IMR-90 (cell line): ENCODE data around the gene PCYT1A. TPM values are rescaled to one million over a fixed set of nuclear protein-coding genes. Genes with fewer than 3 reads are reported as not detected.
A peak's percentile ranks its signal among the peaks of the same experiment; 100 is the strongest.

Source experiments
- ATAC-seq: fragments of 200-7000 bp; cut with Tn5 transposase; 2 replicates; pipeline ENCODE4 v1.9.1; 2020; ENCODE audit warnings: low read depth, mild to moderate bottlenecking, moderate library complexity
- BruUV-seq: library from RNA; stranded (reverse); fragments of 400-500 nt; replicated peaks from 2 replicates; lab custom pipeline; 2021; lab: Mats Ljungman, UMichigan
- CTCF ChIA-PET: fragments of 300-600 bp; formaldehyde crosslinking; extraction: SDS; loops from one replicate; lab custom pipeline; 2021; ENCODE audit warnings: antibody characterized with exemption; lab: Yijun Ruan, JAX
- POLR2A ChIA-PET: fragments of 300-600 bp; sonication (Branson Sonifier 250); formaldehyde crosslinking; loops from one replicate; lab custom pipeline; 2022; ENCODE audit warnings: antibody characterized with exemption; ENCODE audit not compliant: unreplicated experiment; lab: Charles Lee
- DNase-seq: peaks from one replicate; pipeline ENCODE4 v3.0.0; 2013
- H2AFZ ChIP-seq: replicated peaks from 2 replicates; pipeline ENCODE3; 2013; ENCODE audit warnings: low read length, mild to moderate bottlenecking; ENCODE audit not compliant: poor library complexity
- H2AK5ac ChIP-seq: 2 replicates; pipeline ENCODE4 v1.6.1; 2013; ENCODE audit warnings: low read depth, low read length, inconsistent platforms
- H2AK9ac ChIP-seq: replicated peaks from 2 replicates; pipeline ENCODE3; 2013; ENCODE audit warnings: mild to moderate bottlenecking, low read depth, low read length, moderate library complexity; ENCODE audit not compliant: poor library complexity
- H2BK120ac ChIP-seq: 2 replicates; pipeline ENCODE4 v1.6.1; 2013; ENCODE audit warnings: low read depth, low read length, inconsistent platforms
- H2BK15ac ChIP-seq: 3 replicates; pipeline ENCODE4 v1.6.1; 2013; ENCODE audit warnings: low read depth, low read length, inconsistent platforms
- H2BK20ac ChIP-seq: 2 replicates; pipeline ENCODE4 v1.6.1; 2013; ENCODE audit warnings: low read depth, mild to moderate bottlenecking, inconsistent platforms, low read length, moderate library complexity
- H2BK5ac ChIP-seq: 2 replicates; pipeline ENCODE4 v1.6.1; 2013; ENCODE audit warnings: mild to moderate bottlenecking, low read depth, low read length, inconsistent platforms; ENCODE audit not compliant: poor library complexity, severe bottlenecking
- H3K14ac ChIP-seq: replicated peaks from 2 replicates; pipeline ENCODE4 v1.6.1; 2013; ENCODE audit warnings: low read depth, low read length, inconsistent platforms
- H3K18ac ChIP-seq: 2 replicates; pipeline ENCODE4 v1.6.1; 2013; ENCODE audit warnings: low read depth, low read length, control low read depth
- H3K23ac ChIP-seq: 2 replicates; pipeline ENCODE4 v1.6.1; 2013; ENCODE audit warnings: low read depth, low read length, inconsistent platforms
- H3K27ac ChIP-seq: 2 replicates; pipeline ENCODE4 v1.5.1; 2013; ENCODE audit warnings: mild to moderate bottlenecking, control low read depth, low read length; ENCODE audit not compliant: insufficient read depth
- H3K27me3 ChIP-seq: 2 replicates; pipeline ENCODE4 v1.6.1; 2013; ENCODE audit warnings: low read length; ENCODE audit not compliant: control insufficient read depth, insufficient read depth
- H3K36me3 ChIP-seq: 2 replicates; pipeline ENCODE4 v1.6.1; 2013; ENCODE audit warnings: low read length, mixed read lengths; ENCODE audit not compliant: control insufficient read depth, insufficient read depth
- H3K4ac ChIP-seq: 2 replicates; pipeline ENCODE4 v1.6.1; 2013; ENCODE audit warnings: low read depth, low read length, inconsistent platforms
- H3K4me1 ChIP-seq: 2 replicates; pipeline ENCODE4 v1.6.1; 2013; ENCODE audit warnings: low read length, mixed read lengths; ENCODE audit not compliant: control insufficient read depth, insufficient read depth
- H3K4me2 ChIP-seq: 2 replicates; pipeline ENCODE4 v1.6.1; 2013; ENCODE audit warnings: low read depth, mild to moderate bottlenecking, control low read depth, low read length, moderate library complexity
- H3K4me3 ChIP-seq: 2 replicates; pipeline ENCODE4 v1.5.1; 2013; ENCODE audit warnings: low read depth, mild to moderate bottlenecking, control low read depth, low read length, moderate library complexity; ENCODE audit not compliant: insufficient read depth
- H3K56ac ChIP-seq: 2 replicates; pipeline ENCODE4 v1.6.1; 2013; ENCODE audit warnings: low read length, inconsistent platforms; ENCODE audit not compliant: insufficient read depth; ENCODE audit errors: extremely low read depth
- H3K79me1 ChIP-seq, 2 experiments: 2 replicates each; pipeline ENCODE4 v1.6.1; 2013; ENCODE audit warnings: low read length in 2 of 2, inconsistent platforms in 1 of 2, low read depth in 1 of 2
- H3K9ac ChIP-seq: 2 replicates; pipeline ENCODE4 v1.6.1; 2013; ENCODE audit warnings: low read depth, low read length, control low read depth
- H3K9me1 ChIP-seq: 2 replicates; pipeline ENCODE4 v1.6.1; 2013; ENCODE audit warnings: low read length, inconsistent platforms; ENCODE audit not compliant: insufficient read depth
- H3K9me3 ChIP-seq: 2 replicates; pipeline ENCODE4 v1.6.1; 2013; ENCODE audit warnings: low read length; ENCODE audit not compliant: control insufficient read depth, insufficient read depth
- H4K20me1 ChIP-seq: 2 replicates; pipeline ENCODE4 v1.6.1; 2013; ENCODE audit warnings: low read length, inconsistent platforms; ENCODE audit not compliant: insufficient read depth
- H4K5ac ChIP-seq: 2 replicates; pipeline ENCODE4 v1.6.1; 2013; ENCODE audit warnings: mild to moderate bottlenecking, low read depth, low read length, control low read depth
- H4K8ac ChIP-seq, 2 experiments: 2 replicates each; pipeline ENCODE4 v1.6.1; 2013; ENCODE audit warnings: low read depth in 2 of 2, low read length in 2 of 2, control low read depth in 1 of 2, inconsistent platforms in 1 of 2
- H4K91ac ChIP-seq: 2 replicates; pipeline ENCODE4 v1.6.1; 2013; ENCODE audit warnings: low read depth, low read length, inconsistent platforms; ENCODE audit not compliant: insufficient read depth
- BHLHE40 ChIP-seq: fragments of 150-350 bp; IDR thresholded peaks from 2 replicates; pipeline ENCODE4 v1.6.1; 2016; ENCODE audit warnings: mild to moderate bottlenecking, low read depth, low read length
- CEBPB ChIP-seq: IDR thresholded peaks from 2 replicates; pipeline ENCODE4 v1.6.1; 2012; ENCODE audit warnings: low read depth, low read length, improper control_type of control experiment
- CTCF ChIP-seq: conservative IDR thresholded peaks from 2 replicates; pipeline ENCODE4 v1.5.1; 2012; ENCODE audit warnings: mild to moderate bottlenecking, low read depth, low read length, improper control_type of control experiment
- ELK1 ChIP-seq: fragments of 150-350 bp; IDR thresholded peaks from 2 replicates; pipeline ENCODE4 v1.6.1; 2016; ENCODE audit warnings: low read depth, mild to moderate bottlenecking, low read length, moderate library complexity, borderline replicate concordance
- FOS ChIP-seq: fragments of 150-350 bp; IDR thresholded peaks from 2 replicates; pipeline ENCODE4 v1.6.1; 2016; ENCODE audit warnings: low read depth, low read length
- MAZ ChIP-seq: IDR thresholded peaks from 2 replicates; pipeline ENCODE4 v1.6.1; 2012; ENCODE audit warnings: low read depth, mild to moderate bottlenecking, low read length, improper control_type of control experiment, moderate library complexity, borderline replicate concordance
- MXI1 ChIP-seq: IDR thresholded peaks from 2 replicates; pipeline ENCODE4 v1.6.1; 2012; ENCODE audit warnings: low read depth, mild to moderate bottlenecking, low read length, moderate library complexity, borderline replicate concordance
- RCOR1 ChIP-seq: IDR thresholded peaks from 2 replicates; pipeline ENCODE4 v1.6.1; 2012; ENCODE audit warnings: mild to moderate bottlenecking, low read length, improper control_type of control experiment; ENCODE audit not compliant: insufficient replicate concordance
- WGBS, 2 experiments: methylation state at CpG; one replicate each; pipeline versions ENCODE4 v1.1.5 to v1.1.7; 2013; ENCODE audit warnings: missing lambda C conversion rate in 2 of 2; ENCODE audit not compliant: insufficient read length in 1 of 2; ENCODE audit errors: extremely low coverage in 2 of 2; 5-methylcytosine and 5-hydroxymethylcytosine counted together
- dilution Hi-C: fragments of 300-500 bp; cut with HindIII; formaldehyde crosslinking; loops from one replicate; pipeline ENCODE4 v1.14.3; 2018; ENCODE audit warnings: low sequenced_read_pairs; ENCODE audit not compliant: unreplicated experiment
- in situ Hi-C: fragments of 300-500 bp; cut with MboI; formaldehyde crosslinking; loops from 3 replicates; pipeline ENCODE4 v1.14.3; 2019; ENCODE audit warnings: low sequenced_read_pairs, inconsistent platforms, mixed read lengths
- intact Hi-C: fragments of 100-400 bp; cut with micrococcal nuclease; formaldehyde crosslinking; loops from 2 replicates; pipeline ENCODE4 v1.10.0; 2022
- polyA plus RNA-seq, 3 experiments: library from polyadenylated mRNA; depleted of rRNA; stranded (reverse); fragments of >200 nt; gene quantifications; 2 replicates each; pipeline ENCODE4 v1.2.3, GENCODE V29; 2012; ENCODE audit warnings: low replicate concordance in 1 of 3
- total RNA-seq: library from RNA; depleted of rRNA; stranded (reverse); fragments of >200 nt; gene quantifications from 2 replicates; pipeline ENCODE4 v1.2.3, GENCODE V29; 2012

The PCYT1A gene
- total and polyA plus RNA-seq, 2 of the 4 experiments (the other 2 are of a cell fraction): 62.8 to 127 TPM

- BruUV-seq: no TSS peak
- Histone ChIP-seq H3K18ac (no peak overlapping the region), H3K56ac (no peak overlapping the region), H4K20me1 (no peaks in the 10 kb centered on the region; the same call in 1 of the 2 replicates), H3K9me3 (no peaks in the 10 kb centered on the region), H2AK9ac (no peak overlapping the region), H2BK5ac (no peak overlapping the region), H2BK15ac (no peak overlapping the region), H4K5ac (no peak overlapping the region), H3K23ac (no peak overlapping the region), H3K27ac (no peak overlapping the region), H2AK5ac (no peak overlapping the region), H4K8ac (no peak overlapping the region), H3K9ac (no peak overlapping the region), H3K36me3 (no peaks in the 10 kb centered on the region), H3K9me1 (0 out of 2 replicates have a peak, but pooled peaks cover 3% of the 10 kb centered on the region), H3K4me3 (no peak overlapping the region), H2BK20ac (no peak overlapping the region), H2BK120ac (no peak overlapping the region), H2AFZ (peak overlapping the region; percentile 5), H3K4me2 (no peak overlapping the region), H3K4ac (no peak overlapping the region), H3K4me1 (0 out of 2 replicates have a peak, but pooled peaks cover 2% of the 10 kb centered on the region), H3K27me3 (peaks cover 14% of the 10 kb centered on the region; the same call in 1 of the 2 replicates), H3K79me1 (no peaks in the 10 kb centered on the region), H3K14ac (no peak overlapping the region), H4K91ac (no peak overlapping the region)
- dilution Hi-C loops (no loop called here), intact Hi-C loops (no loop called here), in situ Hi-C loops (no loop called here)
- CTCF ChIA-PET: interaction anchor here (1.0 to 1.2 kb wide), 2 partner anchors 11 to 19 kb away, joined by 3 read pairs; no protein-coding TSS in a partner anchor
- POLR2A ChIA-PET: no interaction called here
- ATAC-seq: no peak
- TF ChIP-seq RCOR1: no peak
- TF ChIP-seq MXI1: no peak
- no peak for TF ChIP-seq CTCF
- TF ChIP-seq FOS: no peak
- no peak for TF ChIP-seq BHLHE40
- no peak for TF ChIP-seq MAZ
- no peak for TF ChIP-seq CEBPB
- TF ChIP-seq ELK1: no peak
- 83% methylated on average over 7 of the region's 10 CpGs; no CpG with 5 or more reads in 1 of the 2 experiments for WGBS, 2 experiments
- DNase-seq: no peak
Observed at GRCh38 chr3:196215493-196216020, 72.0 kb downstream of the PCYT1A start.
